COR-L47 (cell line): ENCODE measurements around the gene TBC1D22A.

Experiments used
- DNase-seq: peaks from one replicate; lab custom pipeline; 2025; lab: John Stamatoyannopoulos, UW

Gene TBC1D22A

GRCh38 chr22:46887978-46888377 is 125.5 kb downstream of the TBC1D22A start:
- DNase-seq: no peak

- no peak for DNase-seq
Measured at GRCh38 chr22:46890819-46891218, 128.4 kb downstream of the TBC1D22A start.

- DNase-seq: no peak
Measured at GRCh38 chr22:46891382-46891951, 129.0 kb downstream of the TBC1D22A start.

- DNase-seq: no peak
Measured at GRCh38 chr22:46892866-46893265, 130.4 kb downstream of the TBC1D22A start.

- DNase-seq: no peak
Measured at GRCh38 chr22:46893281-46894020, 131.0 kb downstream of the TBC1D22A start.

- DNase-seq: no peak
Measured at GRCh38 chr22:46894081-46894671, 131.7 kb downstream of the TBC1D22A start.

- DNase-seq: no peak
Measured at GRCh38 chr22:46894851-46895640, 132.6 kb downstream of the TBC1D22A start.

- DNase-seq: no peak
Measured at GRCh38 chr22:46895753-46896152, 133.3 kb downstream of the TBC1D22A start.

- DNase-seq: no peak
Measured at GRCh38 chr22:46896166-46896565, 133.7 kb downstream of the TBC1D22A start.

GRCh38 chr22:46896568-46897245 is 134.3 kb downstream of the TBC1D22A start:
- no peak for DNase-seq

GRCh38 chr22:46897246-46897623 is 134.8 kb downstream of the TBC1D22A start:
- no peak for DNase-seq

GRCh38 chr22:46900549-46900948 is 138.1 kb downstream of the TBC1D22A start:
- DNase-seq: no peak

GRCh38 chr22:46902436-46902835 is 140.0 kb downstream of the TBC1D22A start:
- DNase-seq: no peak

- DNase-seq: no peak
Measured at GRCh38 chr22:46902998-46903916, 140.8 kb downstream of the TBC1D22A start.

GRCh38 chr22:46905415-46905814 is 143.0 kb downstream of the TBC1D22A start:
- DNase-seq: no peak

- no peak for DNase-seq
Measured at GRCh38 chr22:46905834-46906233, 143.4 kb downstream of the TBC1D22A start.

GRCh38 chr22:46906326-46907045 is 144.0 kb downstream of the TBC1D22A start:
- DNase-seq: no peak

- DNase-seq: no peak
Measured at GRCh38 chr22:46907241-46908215, 145.1 kb downstream of the TBC1D22A start.

- DNase-seq: no peak
Measured at GRCh38 chr22:46908641-46909107, 146.2 kb downstream of the TBC1D22A start.
